HCT116 (cell line): Measurements from ENCODE around the gene PHKA2. TPM values are rescaled to one million over a fixed set of nuclear protein-coding genes. Genes with fewer than 3 reads are reported as not detected.

Source experiments
- ATAC-seq: fragments of 200-7000 bp; cut with Tn5 transposase; 2 replicates; pipeline ENCODE4 v1.9.1; 2020; ENCODE audit warnings: mild to moderate bottlenecking, moderate library complexity
- BruUV-seq: library from RNA; stranded (reverse); fragments of 400-500 nt; replicated peaks from 2 replicates; lab custom pipeline; 2021; lab: Mats Ljungman, UMichigan
- CTCF ChIA-PET: fragments of 300-600 bp; sonication (Branson Sonifier 250); formaldehyde crosslinking; loops from one replicate; lab custom pipeline; 2021; ENCODE audit warnings: antibody characterized with exemption; lab: Charles Lee
- POLR2A ChIA-PET: fragments of 300-600, 350-600 bp; sonication (Branson Sonifier 250); formaldehyde crosslinking; loops from one replicate; lab custom pipeline; 2021; ENCODE audit warnings: antibody characterized with exemption; lab: Charles Lee
- RAD21 ChIA-PET, 2 experiments: fragments of 300-600 bp; sonication (Branson Sonifier 250); formaldehyde crosslinking; loops; one replicate each; lab custom pipeline; 2023; ENCODE audit warnings: low total read pairs in 2 of 2; ENCODE audit not compliant: uncharacterized antibody in 2 of 2, unreplicated experiment in 2 of 2, low non-redundant PET in 1 of 2; lab: Charles Lee
- DNase-seq: peaks from one replicate; pipeline ENCODE4 v3.0.0-alpha.2; 2010; ENCODE audit warnings: low read depth, low spot score
- H2AFZ ChIP-seq: fragments of 200-600 bp; shearing (Covaris generic), sonication (generic); 2 replicates; pipeline ENCODE4 v1.6.1; 2017; ENCODE audit warnings: low read depth, mixed run types, mixed read lengths, antibody characterized with exemption, low read length; ENCODE audit not compliant: poor library complexity, severe bottlenecking
- H3K27ac ChIP-seq: 2 replicates; pipeline ENCODE4 v1.5.1; 2012; ENCODE audit warnings: low read depth, low read length
- H3K27me3 ChIP-seq: fragments of 200-600 bp; sonication (generic); 2 replicates; pipeline ENCODE4 v1.6.1; 2016; ENCODE audit warnings: mixed run types, low read length, mixed read lengths; ENCODE audit not compliant: insufficient read depth
- H3K36me3 ChIP-seq, 2 experiments: fragments of 200-500 bp in 1 of 2; fragments of 200-600 bp in 1 of 2; sonication (Bioruptor generic) in 1 of 2; sonication (generic) in 1 of 2; 2 replicates each; pipeline versions ENCODE4 v1.5.1 to v1.6.1; 2014 to 2016; ENCODE audit warnings: low read length in 2 of 2, inconsistent platforms in 1 of 2, mixed read lengths in 1 of 2, mixed run types in 1 of 2; ENCODE audit not compliant: insufficient read depth in 2 of 2, control insufficient read depth in 1 of 2
- H3K4me1 ChIP-seq, 2 experiments: fragments of 200-600 bp in 1 of 2; sonication (generic) in 1 of 2; 2 replicates each; pipeline versions ENCODE4 v1.5.1 to v1.6.1; 2012 to 2017; ENCODE audit warnings: low read length in 2 of 2, inconsistent platforms in 1 of 2, mild to moderate bottlenecking in 1 of 2, mixed read lengths in 1 of 2, mixed run types in 1 of 2, moderate library complexity in 1 of 2; ENCODE audit not compliant: insufficient read depth in 2 of 2, control insufficient read depth in 1 of 2
- H3K4me2 ChIP-seq: fragments of 200-600 bp; sonication (generic); 2 replicates; pipeline ENCODE4 v1.6.1; 2017; ENCODE audit warnings: mixed run types, low read length, mixed read lengths
- H3K4me3 ChIP-seq, 2 experiments: fragments of 200-600 bp in 1 of 2; sonication (generic) in 1 of 2; replicated peaks in 1 of 2; 2 replicates each; pipeline ENCODE4 v1.5.1; 2011 to 2016; ENCODE audit warnings: low read length in 2 of 2, control low read depth in 1 of 2, low read depth in 1 of 2, mild to moderate bottlenecking in 1 of 2, mixed read lengths in 1 of 2, mixed run types in 1 of 2
- H3K79me2 ChIP-seq: fragments of 200-600 bp; sonication (generic); 2 replicates; pipeline ENCODE4 v1.6.1; 2017; ENCODE audit warnings: mild to moderate bottlenecking, mixed run types, low read length, moderate library complexity, mixed read lengths; ENCODE audit not compliant: insufficient read depth
- H3K9ac ChIP-seq: fragments of 200-600 bp; sonication (generic); 2 replicates; pipeline ENCODE4 v1.6.1; 2016; ENCODE audit warnings: low read length, mixed read lengths
- H3K9me2 ChIP-seq: fragments of 200-600 bp; sonication (generic), shearing (Covaris generic); 2 replicates; pipeline ENCODE4 v1.6.1; 2017; ENCODE audit warnings: mixed run types, mild to moderate bottlenecking, moderate library complexity; ENCODE audit not compliant: insufficient read depth
- H3K9me3 ChIP-seq, 2 experiments: fragments of 200-500 bp in 1 of 2; fragments of 200-600 bp in 1 of 2; sonication (Bioruptor generic) in 1 of 2; sonication (generic) in 1 of 2; 2 replicates each; pipeline ENCODE4 v1.6.1; 2014 to 2017; ENCODE audit warnings: low read length in 2 of 2, mixed read lengths in 2 of 2, inconsistent platforms in 1 of 2, low read depth in 1 of 2, mild to moderate bottlenecking in 1 of 2, mixed run types in 1 of 2, moderate library complexity in 1 of 2; ENCODE audit not compliant: control insufficient read depth in 1 of 2, insufficient read depth in 1 of 2
- H4K20me1 ChIP-seq: fragments of 200-600 bp; sonication (generic), shearing (Covaris generic); 2 replicates; pipeline ENCODE4 v1.6.1; 2017; ENCODE audit warnings: mixed run types, mild to moderate bottlenecking, moderate library complexity; ENCODE audit not compliant: insufficient read depth
- CEBPB ChIP-seq: IDR thresholded peaks from 2 replicates; pipeline ENCODE4 v1.6.1; 2012; ENCODE audit warnings: low read depth
- EGR1 ChIP-seq: IDR thresholded peaks from 2 replicates; pipeline ENCODE4 v1.6.1; 2012; ENCODE audit warnings: low read depth
- EZH2phosphoT487 ChIP-seq: fragments of 200-600 bp; IDR thresholded peaks from 2 replicates; pipeline ENCODE4 v1.6.1; 2018; ENCODE audit warnings: antibody characterized with exemption, borderline replicate concordance
- JUND ChIP-seq: IDR thresholded peaks from 2 replicates; pipeline ENCODE4 v1.6.1; 2012
- POLR2A ChIP-seq: IDR thresholded peaks from 2 replicates; pipeline ENCODE4 v1.7.0; 2011; ENCODE audit warnings: borderline replicate concordance; ENCODE audit not compliant: insufficient read depth, insufficient read length; ENCODE audit errors: extremely low read depth
- POLR2AphosphoS5 ChIP-seq: IDR thresholded peaks from 2 replicates; pipeline ENCODE4 v1.6.1; 2011; ENCODE audit warnings: mild to moderate bottlenecking, low read depth, low read length, moderate library complexity
- ZFX ChIP-seq: fragments of 450-650 bp; IDR thresholded peaks from 2 replicates; pipeline ENCODE4 v1.6.1; 2017
- intact Hi-C: fragments of 100-400 bp; cut with micrococcal nuclease; formaldehyde crosslinking; loops from 2 replicates; pipeline ENCODE4 v1.10.0; 2022
- total RNA-seq: library from RNA; stranded (reverse); gene quantifications from one replicate; pipeline ENCODE4 v1.2.1, GENCODE V29; 2021; ENCODE audit not compliant: unreplicated experiment

PHKA2 gene
- total RNA-seq, 1 experiment from 2014 or later: 23.8 TPM

DNA sequence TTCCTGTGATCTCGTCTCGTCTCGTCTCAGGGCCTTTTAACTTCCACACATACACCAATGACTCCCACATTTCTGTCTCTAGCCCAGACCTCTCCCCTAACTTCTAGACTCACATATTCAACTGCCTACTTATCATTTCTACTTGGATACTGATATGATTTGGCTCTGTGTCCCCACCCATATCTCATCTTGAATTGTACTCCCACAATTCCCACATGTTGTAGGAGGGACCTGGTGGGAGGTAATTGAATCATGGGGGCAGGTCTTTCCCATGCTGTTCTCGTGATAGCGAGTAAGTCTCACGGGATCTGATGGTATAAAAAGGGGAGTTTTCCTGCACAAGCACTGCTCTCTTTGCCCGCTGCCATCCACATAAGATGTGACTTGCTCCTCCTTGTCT, 8.9 kb downstream of the PHKA2 start:
- H3K36me3 ChIP-seq: no peaks in the 10 kb centered on the region
- RAD21 ChIA-PET: no interaction called here
- H3K9me2 ChIP-seq: no peaks in the 10 kb centered on the region
- H3K27ac ChIP-seq: no peak overlapping the region
- intact Hi-C loops: no loop called here
- peaks cover 3% of the 10 kb centered on the region; the same call in 1 of the 2 replicates for H3K79me2 ChIP-seq
- peaks cover 7 to 13% of the 10 kb centered on the region in 2 experiments; a peak in 2 of 4 replicates for H3K4me1 ChIP-seq
- no peaks in the 10 kb centered on the region for H3K9me3 ChIP-seq
- no peak overlapping the region for H3K4me3 ChIP-seq
- no peak for DNase-seq
- H3K9ac ChIP-seq: no peak overlapping the region
- CTCF ChIA-PET: no interaction called here
- no TSS peak for BruUV-seq
- H3K4me2 ChIP-seq: no peak overlapping the region
- no peaks in the 10 kb centered on the region for H4K20me1 ChIP-seq
- no peaks in the 10 kb centered on the region for H3K27me3 ChIP-seq
- ATAC-seq: no peak
- POLR2A ChIA-PET: no interaction called here
- H2AFZ ChIP-seq: no peak overlapping the region
- TF ChIP-seq EGR1 (no peak), ZFX (no peak), POLR2AphosphoS5 (no peak), EZH2phosphoT487 (no peak), POLR2A (no peak), CEBPB (no peak)

DNA sequence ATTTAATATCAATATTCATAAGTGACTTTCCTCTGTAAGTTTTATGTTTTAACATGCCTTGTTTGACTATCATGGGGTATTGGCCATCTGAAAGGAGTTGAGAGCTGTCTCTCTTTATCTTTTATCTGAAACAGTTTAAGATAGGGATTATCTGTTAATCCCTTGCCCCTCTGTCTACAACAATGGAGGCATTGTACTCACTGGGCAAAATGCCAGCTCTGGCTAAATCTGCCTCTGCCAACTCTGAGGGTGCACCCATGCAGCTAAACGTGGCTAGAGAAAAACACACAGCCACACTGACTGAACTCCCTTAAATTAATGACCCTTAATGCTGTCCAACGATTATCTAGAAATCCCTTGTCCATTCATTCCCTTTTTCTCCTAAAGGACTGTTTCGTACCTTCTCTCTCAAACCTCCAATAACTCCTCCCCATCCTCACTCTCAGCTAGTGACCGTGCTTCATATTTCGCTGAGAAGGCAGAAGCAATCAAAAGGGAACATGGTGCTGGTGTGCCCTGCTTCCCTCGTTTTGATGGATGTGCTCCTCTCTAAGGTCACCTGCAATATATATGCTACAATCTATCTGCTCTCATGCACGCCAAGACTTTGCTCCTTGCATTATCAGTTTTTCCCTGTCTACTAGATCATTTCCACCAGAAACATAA, 10.3 kb downstream of the PHKA2 start:
- no peaks in the 10 kb centered on the region for H3K36me3 ChIP-seq
- RAD21 ChIA-PET: no interaction called here
- no peaks in the 10 kb centered on the region for H3K9me2 ChIP-seq
- peaks cover 3% of the 10 kb centered on the region; the same call in 1 of the 2 replicates for H3K79me2 ChIP-seq
- TF ChIP-seq EGR1 (no peak), EZH2phosphoT487 (no peak), POLR2AphosphoS5 (no peak), JUND (no peak)
- TF ChIP-seq, all 23 proteins: peak for 0
- peak overlapping the region; percentile 35 for H3K4me2 ChIP-seq
- H4K20me1 ChIP-seq: no peaks in the 10 kb centered on the region
- ATAC-seq: peak; percentile 60
- H3K4me1 ChIP-seq: peaks cover 7 to 13% of the 10 kb centered on the region in 2 experiments; a peak in 2 of 4 replicates
- ChIA-PET CTCF (no interaction called here), POLR2A (no interaction called here)
- H3K27me3 ChIP-seq: no peaks in the 10 kb centered on the region
- H3K9ac ChIP-seq: no peak overlapping the region
- no peak overlapping the region for H3K4me3 ChIP-seq
- no peak overlapping the region for H3K27ac ChIP-seq
- H3K9me3 ChIP-seq: no peaks in the 10 kb centered on the region
- no peak overlapping the region for H2AFZ ChIP-seq
- no TSS peak for BruUV-seq
- DNase-seq: no peak
- intact Hi-C loops: no loop called here
